Smooth muscle cell (in vitro differentiated cells): ENCODE results near the gene GALNT6. TPM values are rescaled to one million over a fixed set of nuclear protein-coding genes. Genes with fewer than 3 reads are reported as not detected.

ENCODE experiments used
- DNase-seq: peaks from one replicate; lab custom pipeline; 2025; ENCODE audit not compliant: unreplicated experiment; lab: John Stamatoyannopoulos, UW
- H2AFZ ChIP-seq: fragments of 200-600 bp; sonication (generic); 2 replicates; pipeline ENCODE4 v1.6.0; 2016; ENCODE audit warnings: antibody characterized with exemption, low read depth, mild to moderate bottlenecking
- H3F3A ChIP-seq: fragments of 200-600 bp; sonication (generic); 2 replicates; pipeline ENCODE4 v1.6.0; 2017; ENCODE audit warnings: antibody characterized with exemption, low read depth
- H3K27ac ChIP-seq: fragments of 200-600 bp; sonication (generic); 2 replicates; pipeline ENCODE4 v1.5.1; 2016; ENCODE audit warnings: low read depth, mild to moderate bottlenecking
- H3K27me3 ChIP-seq: fragments of 200-600 bp; sonication (generic); 2 replicates; pipeline ENCODE4 v1.6.1; 2016; ENCODE audit warnings: low read depth, mild to moderate bottlenecking
- H3K36me3 ChIP-seq: fragments of 200-600 bp; sonication (generic); 2 replicates; pipeline ENCODE4 v1.5.1; 2016; ENCODE audit warnings: low read depth
- H3K4me1 ChIP-seq: fragments of 200-600 bp; sonication (generic); 2 replicates; pipeline ENCODE4 v1.5.1; 2016; ENCODE audit warnings: low read depth
- H3K4me2 ChIP-seq: fragments of 200-600 bp; sonication (generic); 2 replicates; pipeline ENCODE4 v1.6.0; 2016; ENCODE audit warnings: mild to moderate bottlenecking
- H3K4me3 ChIP-seq: fragments of 200-600 bp; sonication (generic); 2 replicates; pipeline ENCODE4 v1.5.1; 2016; ENCODE audit warnings: mild to moderate bottlenecking
- H3K79me2 ChIP-seq: fragments of 200-600 bp; sonication (generic); 2 replicates; pipeline ENCODE4 v1.6.0; 2016; ENCODE audit warnings: low read depth, mild to moderate bottlenecking
- H3K9ac ChIP-seq: fragments of 200-600 bp; sonication (generic); 2 replicates; pipeline ENCODE4 v1.6.0; 2016; ENCODE audit warnings: low read depth
- H3K9me3 ChIP-seq: fragments of 200-600 bp; sonication (generic); replicated peaks from 2 replicates; pipeline ENCODE4 v1.5.1; 2016; ENCODE audit warnings: low read depth
- H4K20me1 ChIP-seq: fragments of 200-600 bp; sonication (generic); 2 replicates; pipeline ENCODE4 v1.6.0; 2016; ENCODE audit warnings: low read depth
- WGBS: methylation state at CpG from one replicate; pipeline ENCODE4 v1.1.7; 2016; ENCODE audit warnings: low lambda C conversion rate; 5-methylcytosine and 5-hydroxymethylcytosine counted together
- polyA plus RNA-seq: library from polyadenylated mRNA; unstranded; fragments of >200 nt; fragmentation: Nextera tagmentation; extraction: Ambion mirVana; gene quantifications from 2 replicates; pipeline ENCODE4 v1.2.1, GENCODE V29; 2016
- total RNA-seq: library from RNA; depleted of rRNA; stranded (reverse); fragments of >200 nt; gene quantifications from 2 replicates; pipeline ENCODE4 v1.2.3, GENCODE V29; 2014
- TF ChIP-seq, protein P1 (sequence below): fragments of 200-600 bp; sonication (generic); IDR thresholded peaks from 2 replicates; pipeline ENCODE4 v1.5.1; 2017; ENCODE audit warnings: borderline replicate concordance, mild to moderate bottlenecking, antibody characterized with exemption; ENCODE audit not compliant: insufficient read depth, poor library complexity, severe bottlenecking

Gene GALNT6, protein sequence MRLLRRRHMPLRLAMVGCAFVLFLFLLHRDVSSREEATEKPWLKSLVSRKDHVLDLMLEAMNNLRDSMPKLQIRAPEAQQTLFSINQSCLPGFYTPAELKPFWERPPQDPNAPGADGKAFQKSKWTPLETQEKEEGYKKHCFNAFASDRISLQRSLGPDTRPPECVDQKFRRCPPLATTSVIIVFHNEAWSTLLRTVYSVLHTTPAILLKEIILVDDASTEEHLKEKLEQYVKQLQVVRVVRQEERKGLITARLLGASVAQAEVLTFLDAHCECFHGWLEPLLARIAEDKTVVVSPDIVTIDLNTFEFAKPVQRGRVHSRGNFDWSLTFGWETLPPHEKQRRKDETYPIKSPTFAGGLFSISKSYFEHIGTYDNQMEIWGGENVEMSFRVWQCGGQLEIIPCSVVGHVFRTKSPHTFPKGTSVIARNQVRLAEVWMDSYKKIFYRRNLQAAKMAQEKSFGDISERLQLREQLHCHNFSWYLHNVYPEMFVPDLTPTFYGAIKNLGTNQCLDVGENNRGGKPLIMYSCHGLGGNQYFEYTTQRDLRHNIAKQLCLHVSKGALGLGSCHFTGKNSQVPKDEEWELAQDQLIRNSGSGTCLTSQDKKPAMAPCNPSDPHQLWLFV
- 38.5 and 55.6 TPM in 2 replicates for total RNA-seq
- polyA plus RNA-seq: 7.8 and 31.2 TPM in 2 replicates

DNA sequence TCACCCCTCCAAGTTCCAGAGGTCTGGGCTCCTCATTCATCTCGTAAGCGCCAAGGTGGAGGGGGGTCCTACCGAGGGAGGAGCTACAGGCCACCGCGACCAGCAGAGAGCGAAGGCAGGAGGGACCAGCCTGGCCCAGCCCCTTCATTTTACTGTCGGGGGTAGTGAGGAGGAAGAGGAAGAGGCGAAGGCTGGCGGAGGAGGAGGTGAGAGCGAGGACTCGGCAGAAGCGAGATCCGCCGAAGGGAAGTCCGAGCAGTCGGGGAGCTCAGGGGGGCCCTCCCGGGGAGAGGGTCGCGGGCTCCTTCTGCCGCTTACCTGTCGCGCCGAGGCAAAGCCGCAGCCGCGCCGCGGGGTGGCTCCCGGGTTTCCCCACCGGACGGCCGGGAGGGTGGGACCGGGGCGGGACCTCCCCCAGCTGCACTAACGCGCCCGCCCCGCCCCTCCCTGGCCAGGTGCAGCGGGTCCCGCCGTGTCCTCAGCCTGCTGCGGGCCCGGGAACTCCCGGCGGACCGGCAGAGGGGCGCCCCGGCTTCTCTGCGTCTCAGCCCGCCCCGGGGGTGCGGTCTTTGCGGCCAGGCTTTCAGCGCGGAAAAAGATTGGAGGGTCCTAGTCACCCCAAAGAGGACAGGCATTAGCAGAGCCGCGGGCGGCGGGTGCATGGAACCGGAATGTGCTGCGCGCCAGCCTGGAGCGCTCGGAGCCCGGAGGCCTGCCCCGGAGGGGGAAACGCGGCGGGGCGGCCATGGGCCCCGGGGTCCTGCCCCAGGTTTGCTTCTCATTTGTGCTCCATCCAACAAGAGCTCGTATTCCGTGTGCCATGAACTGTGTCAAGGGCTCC lies at the start of gene GALNT6:
Gene GALNT6 (minus strand): TSS at position 124 of the 841 bp plus-strand sequence. CDS start 11,625 bp downstream, outside the sequence.
- peak within 1 kb of the TSS; percentile 96 for H3K4me2 ChIP-seq
- under 1% methylated on average over 49 of the region's 73 CpGs for WGBS
- peak within 1 kb of the TSS; percentile 55 for H3K27ac ChIP-seq
- peak within 1 kb of the TSS; percentile 69 for H3K4me3 ChIP-seq
- H3F3A ChIP-seq: peaks cover 7% of the 10 kb centered on the region
- no peaks in the 10 kb centered on the region for H3K79me2 ChIP-seq
- H3K4me1 ChIP-seq: no peaks in the 10 kb centered on the region
- peak within 1 kb of the TSS; percentile 71 for H3K9ac ChIP-seq
- no peaks in the 10 kb centered on the region for H3K9me3 ChIP-seq
- H4K20me1 ChIP-seq: no peaks in the 10 kb centered on the region
- no peak for DNase-seq
- H3K27me3 ChIP-seq: no peaks in the 10 kb centered on the region
- H2AFZ ChIP-seq: peak within 1 kb of the TSS; percentile 91
- TF ChIP-seq, protein P1, sequence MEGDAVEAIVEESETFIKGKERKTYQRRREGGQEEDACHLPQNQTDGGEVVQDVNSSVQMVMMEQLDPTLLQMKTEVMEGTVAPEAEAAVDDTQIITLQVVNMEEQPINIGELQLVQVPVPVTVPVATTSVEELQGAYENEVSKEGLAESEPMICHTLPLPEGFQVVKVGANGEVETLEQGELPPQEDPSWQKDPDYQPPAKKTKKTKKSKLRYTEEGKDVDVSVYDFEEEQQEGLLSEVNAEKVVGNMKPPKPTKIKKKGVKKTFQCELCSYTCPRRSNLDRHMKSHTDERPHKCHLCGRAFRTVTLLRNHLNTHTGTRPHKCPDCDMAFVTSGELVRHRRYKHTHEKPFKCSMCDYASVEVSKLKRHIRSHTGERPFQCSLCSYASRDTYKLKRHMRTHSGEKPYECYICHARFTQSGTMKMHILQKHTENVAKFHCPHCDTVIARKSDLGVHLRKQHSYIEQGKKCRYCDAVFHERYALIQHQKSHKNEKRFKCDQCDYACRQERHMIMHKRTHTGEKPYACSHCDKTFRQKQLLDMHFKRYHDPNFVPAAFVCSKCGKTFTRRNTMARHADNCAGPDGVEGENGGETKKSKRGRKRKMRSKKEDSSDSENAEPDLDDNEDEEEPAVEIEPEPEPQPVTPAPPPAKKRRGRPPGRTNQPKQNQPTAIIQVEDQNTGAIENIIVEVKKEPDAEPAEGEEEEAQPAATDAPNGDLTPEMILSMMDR: no peak
- H3K36me3 ChIP-seq: no peaks in the 10 kb centered on the region

GRCh38 chr12:51439330-51439729 lies 48.1 kb upstream of the GALNT6 start:
- H3K27ac ChIP-seq: no peak overlapping the region
- no peak overlapping the region for H2AFZ ChIP-seq
- no peaks in the 10 kb centered on the region for H3K79me2 ChIP-seq
- H3F3A ChIP-seq: no peaks in the 10 kb centered on the region
- no peaks in the 10 kb centered on the region for H3K4me1 ChIP-seq
- WGBS: 79% methylated on average over 2 of the region's 2 CpGs
- no peaks in the 10 kb centered on the region for H3K27me3 ChIP-seq
- no peaks in the 10 kb centered on the region for H3K9me3 ChIP-seq
- H3K4me3 ChIP-seq: no peak overlapping the region
- H3K36me3 ChIP-seq: no peaks in the 10 kb centered on the region
- H3K9ac ChIP-seq: no peak overlapping the region
- H3K4me2 ChIP-seq: no peak overlapping the region
- no peak for DNase-seq
- no peaks in the 10 kb centered on the region for H4K20me1 ChIP-seq
- TF ChIP-seq, protein P1: no peak

GRCh38 chr12:51437431-51437830 lies 46.2 kb upstream of the GALNT6 start:
- H3K4me1 ChIP-seq: no peaks in the 10 kb centered on the region
- TF ChIP-seq, protein P1: no peak

More at GRCh38 chr12:51437431-51437830, 46.2 kb upstream of the GALNT6 start:
- Histone ChIP-seq H3K9me3 (no peaks in the 10 kb centered on the region), H3K36me3 (no peaks in the 10 kb centered on the region), H3K27ac (no peak overlapping the region), H3F3A (no peaks in the 10 kb centered on the region), H3K27me3 (no peaks in the 10 kb centered on the region), H3K4me2 (no peak overlapping the region), H3K9ac (no peak overlapping the region), H2AFZ (no peak overlapping the region), H4K20me1 (no peaks in the 10 kb centered on the region), H3K79me2 (no peaks in the 10 kb centered on the region), H3K4me3 (no peak overlapping the region)
- no peak for DNase-seq
- 76% methylated on average over 1 of the region's 1 CpG for WGBS
